Putamen (tissue), 1 donor: Measurements from ENCODE around the gene PLSCR3.
"Not testable (repeated sequence)": the region's sequence is repeated elsewhere in the genome, so short reads cannot be mapped to it uniquely, and the experiment has no call there.

Experiments used
- DNase-seq: peaks from one replicate; pipeline ENCODE4 v3.0.0-alpha.2; 2016; ENCODE audit warnings: low spot score

Gene PLSCR3

GRCh38 chr17:7380321-7380720, 14.0 kb downstream of the PLSCR3 start:
- no peak for DNase-seq

- no peak for DNase-seq
Observed at GRCh38 chr17:7379134-7379533, 15.2 kb downstream of the PLSCR3 start.

DNA sequence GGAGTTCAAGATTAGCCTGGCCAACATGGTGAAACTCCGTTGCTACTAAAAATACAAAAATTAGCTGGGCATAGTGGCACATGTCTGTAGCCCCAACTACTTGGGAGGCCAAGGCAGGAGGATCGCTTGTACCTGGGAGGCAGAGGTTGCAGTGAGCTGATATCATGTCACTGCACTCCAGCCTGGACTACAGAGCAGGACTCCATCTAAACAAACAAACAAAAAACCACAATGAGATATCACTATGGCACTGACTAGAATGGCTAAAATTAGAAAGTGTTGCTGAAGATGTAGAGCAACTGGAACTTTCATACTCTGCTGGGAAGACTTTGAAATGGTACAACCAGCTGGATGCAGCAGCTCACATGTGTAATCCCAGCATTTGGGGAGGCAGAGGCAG, 20.0 kb downstream of the PLSCR3 start:
- no peak for DNase-seq

DNA sequence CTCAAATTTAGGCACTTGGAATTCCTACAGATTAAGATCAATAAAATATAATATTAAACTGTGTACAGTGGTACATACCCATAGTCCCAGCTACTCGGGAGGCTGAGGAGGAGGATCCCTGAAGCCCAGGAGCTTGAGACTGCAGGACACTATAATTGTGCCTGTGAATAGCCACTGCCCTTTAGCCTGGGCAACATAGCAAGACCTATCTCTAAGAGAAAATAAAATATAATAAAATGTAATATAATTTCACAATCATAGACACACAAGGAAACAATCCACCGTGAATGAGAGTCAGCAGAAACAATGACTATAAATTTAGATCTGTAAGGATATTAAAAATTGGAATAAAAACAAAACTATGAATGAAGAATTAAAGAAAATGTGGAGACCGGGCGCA, 23.5 kb downstream of the PLSCR3 start:
- no peak for DNase-seq

DNA sequence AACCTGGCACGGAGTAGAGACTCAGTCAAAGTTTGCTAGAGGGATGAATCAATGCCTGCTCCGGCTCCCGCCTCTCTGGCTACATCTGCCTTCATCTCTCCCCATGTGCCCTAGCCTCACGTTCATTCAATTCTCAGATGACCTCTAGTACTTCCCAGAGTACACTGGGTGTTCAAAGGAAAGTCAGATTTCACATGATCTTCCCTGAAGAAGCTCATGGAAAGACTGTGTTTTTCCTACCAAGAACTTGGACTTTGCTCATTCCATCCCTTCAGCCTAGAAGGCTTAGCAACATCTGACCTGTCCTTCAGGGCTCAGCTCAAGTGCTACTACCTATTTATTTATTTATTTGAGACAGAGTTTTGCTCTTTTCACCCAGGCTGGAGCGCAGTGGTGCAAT, 24.5 kb downstream of the PLSCR3 start:
- no peak for DNase-seq

GRCh38 chr17:7368599-7368994, 25.7 kb downstream of the PLSCR3 start:
- DNase-seq, result not testable (repeated sequence)

GRCh38 chr17:7367918-7368598, 26.3 kb downstream of the PLSCR3 start:
- no peak for DNase-seq

- no peak for DNase-seq
Observed at GRCh38 chr17:7367083-7367482, 27.2 kb downstream of the PLSCR3 start.

GRCh38 chr17:7365963-7366362, 28.4 kb downstream of the PLSCR3 start:
- not testable (repeated sequence) for DNase-seq

DNA sequence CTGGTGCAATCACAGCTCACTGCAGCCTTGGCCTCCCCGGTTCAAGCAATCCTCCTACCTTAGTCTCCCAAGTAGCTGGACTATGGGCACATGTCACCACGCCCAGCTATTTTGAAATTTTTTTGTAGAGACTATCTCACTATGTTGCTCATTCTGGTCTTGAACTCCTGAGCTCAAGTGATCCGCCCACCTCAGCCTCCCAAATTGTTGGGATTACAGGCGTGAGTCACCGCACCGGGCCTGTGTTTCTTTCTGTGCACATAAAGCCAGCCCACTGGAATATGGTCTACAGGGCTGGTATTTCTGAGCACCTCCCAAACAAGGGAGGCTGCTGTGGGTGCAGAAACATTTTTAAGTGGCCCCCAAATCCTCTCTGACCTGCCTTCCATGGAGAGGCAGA, 31.0 kb downstream of the PLSCR3 start:
- no peak for DNase-seq

GRCh38 chr17:7361906-7362305, 32.4 kb downstream of the PLSCR3 start:
- no peak for DNase-seq

DNA sequence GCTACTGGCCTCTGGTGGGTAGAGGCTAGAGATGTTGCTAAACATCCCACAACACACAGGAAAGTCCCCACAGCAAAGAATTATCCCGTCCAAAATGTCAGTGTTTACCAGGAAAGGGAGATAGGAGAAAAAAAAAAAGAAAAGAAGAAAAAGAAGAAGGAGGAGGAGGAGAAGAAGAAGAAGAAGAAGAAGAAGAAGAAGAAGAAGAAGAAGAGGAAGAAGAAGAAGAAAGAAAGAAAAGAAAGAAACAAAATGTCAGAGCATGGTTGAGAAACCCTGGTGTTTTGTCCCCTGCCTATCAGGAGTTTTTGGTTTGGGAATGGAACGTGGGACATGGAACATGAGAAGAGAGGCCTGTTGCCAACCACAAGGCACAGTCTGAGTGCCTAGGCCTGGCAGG, 36.9 kb downstream of the PLSCR3 start:
- DNase-seq, result no peak

DNA sequence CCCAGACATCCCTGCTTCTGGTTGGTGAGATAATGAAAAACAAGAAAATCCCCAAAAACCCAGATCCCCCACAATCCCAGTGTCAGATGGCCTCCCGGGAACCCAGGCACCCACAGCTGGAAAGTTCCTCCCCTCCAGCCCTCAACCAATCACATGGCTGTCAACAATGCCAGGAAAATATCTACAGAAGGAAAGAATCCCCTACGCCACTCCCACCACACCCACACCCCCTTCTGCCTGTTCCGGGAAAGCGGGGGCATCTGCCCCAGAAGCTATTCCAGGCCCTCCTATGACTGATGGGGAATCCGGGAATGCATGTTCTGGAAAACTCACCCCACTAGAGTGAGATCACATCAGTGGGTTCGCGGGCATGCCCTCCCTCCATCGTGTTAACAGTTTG, 37.6 kb downstream of the PLSCR3 start:
- peak; percentile 53 for DNase-seq

DNA sequence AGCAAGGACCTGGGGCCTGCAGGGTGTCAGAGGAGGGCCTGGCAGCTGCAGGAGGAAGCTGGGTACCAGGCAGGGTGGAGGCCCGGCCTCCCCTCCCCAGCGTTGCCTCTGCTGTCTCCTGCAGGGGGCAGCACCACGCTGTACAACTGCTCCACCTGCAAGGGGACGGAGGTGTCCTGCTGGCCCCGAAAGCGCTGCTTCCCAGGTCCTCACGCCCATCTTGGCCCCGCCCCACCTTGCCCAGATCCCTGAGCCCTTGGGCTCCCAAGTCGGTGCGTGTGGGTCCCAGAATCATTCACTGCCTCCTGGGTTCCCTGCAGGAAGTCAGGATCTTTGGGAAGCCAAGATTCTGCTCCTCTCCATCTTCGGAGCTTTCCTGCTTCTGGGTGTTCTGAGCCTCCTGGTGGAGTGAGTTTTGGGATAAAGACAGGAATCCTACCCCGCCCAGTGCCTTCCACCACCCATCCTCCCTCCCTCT, 38.2 kb downstream of the PLSCR3 start:
- peak; percentile 64 for DNase-seq

DNA sequence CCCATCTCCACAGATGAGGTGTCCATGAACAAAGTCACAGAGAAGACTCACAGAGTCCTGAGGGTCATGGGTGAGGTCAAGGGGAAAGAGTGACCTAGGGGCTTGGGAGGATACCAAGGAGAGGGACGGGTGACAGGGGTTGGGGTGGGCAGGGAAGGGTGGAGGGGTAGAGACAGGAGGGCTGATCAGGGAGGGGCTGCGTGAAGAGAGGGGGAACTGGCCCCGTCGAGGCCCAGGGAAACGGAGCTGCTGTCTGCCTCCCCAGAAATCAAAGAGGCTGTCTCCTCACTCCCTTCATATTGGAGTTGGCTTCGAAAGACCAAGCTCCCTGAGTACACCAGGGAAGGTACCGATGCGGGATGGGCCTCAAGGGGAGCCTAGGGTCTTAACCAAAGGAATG, 38.8 kb downstream of the PLSCR3 start:
- DNase-seq, result no peak

- DNase-seq, result peak; percentile 78
Observed at GRCh38 chr17:7355053-7355452, 39.3 kb downstream of the PLSCR3 start, which contains the start of gene TMEM95. Gene TMEM95, plus strand, starts transcription at chr17:7355156. Its CDS starts 49 bp downstream, at chr17:7355205.

DNA sequence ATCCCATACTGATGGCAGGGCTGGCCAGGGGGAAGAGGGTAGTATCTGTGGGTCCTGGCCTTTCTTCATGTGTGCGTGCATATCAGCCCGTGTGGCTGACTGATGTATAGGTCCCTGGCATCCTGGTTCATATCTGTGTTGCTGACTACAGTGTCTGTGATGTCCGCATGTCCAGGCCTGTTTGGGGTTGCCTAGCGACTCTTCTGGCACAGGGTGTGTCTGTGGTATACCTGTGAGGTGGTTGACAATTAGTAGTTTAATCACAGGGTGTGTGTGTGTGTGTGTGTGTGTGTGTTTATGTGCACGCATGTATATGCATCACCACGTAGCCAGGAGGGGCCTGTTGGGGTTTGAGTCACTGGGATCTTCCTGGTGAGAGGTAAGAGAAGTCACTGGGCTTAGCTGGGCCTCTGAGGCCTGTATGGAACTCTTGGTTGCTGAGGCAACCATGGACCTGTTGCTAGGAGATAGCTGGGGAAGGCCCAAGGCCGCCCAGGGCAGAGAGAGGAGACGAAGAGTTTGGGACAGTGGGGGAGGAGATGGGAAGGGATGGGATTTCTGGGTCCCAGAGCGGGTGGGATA, 40.0 kb downstream of the PLSCR3 start:
- DNase-seq, result peak; percentile 16

DNA sequence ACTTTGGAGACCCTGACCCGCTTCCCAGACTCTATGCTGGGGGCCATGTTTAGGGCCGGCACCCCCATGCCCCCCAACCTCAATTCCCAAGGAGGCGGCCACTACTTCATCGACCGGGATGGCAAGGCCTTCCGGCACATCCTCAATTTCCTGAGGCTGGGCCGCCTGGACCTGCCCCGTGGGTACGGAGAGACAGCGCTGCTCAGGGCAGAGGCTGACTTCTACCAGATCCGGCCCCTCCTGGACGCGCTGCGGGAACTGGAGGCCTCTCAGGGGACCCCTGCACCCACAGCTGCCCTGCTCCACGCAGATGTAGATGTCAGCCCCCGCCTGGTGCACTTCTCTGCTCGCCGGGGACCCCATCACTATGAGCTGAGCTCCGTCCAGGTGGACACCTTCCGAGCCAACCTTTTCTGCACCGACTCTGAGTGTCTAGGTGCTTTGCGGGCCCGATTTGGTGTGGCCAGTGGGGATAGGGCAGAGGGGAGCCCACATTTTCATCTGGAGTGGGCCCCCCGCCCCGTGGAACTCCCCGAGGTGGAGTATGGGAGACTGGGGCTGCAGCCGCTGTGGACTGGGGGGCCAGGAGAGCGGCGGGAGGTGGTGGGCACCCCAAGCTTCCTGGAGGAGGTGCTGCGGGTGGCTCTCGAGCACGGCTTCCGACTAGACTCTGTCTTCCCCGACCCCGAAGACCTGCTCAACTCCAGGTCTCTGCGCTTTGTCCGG, 41.3 kb downstream of the PLSCR3 start:
- DNase-seq, result no peak

- no peak for DNase-seq
Observed at GRCh38 chr17:7352503-7352889, 41.8 kb downstream of the PLSCR3 start.

DNA sequence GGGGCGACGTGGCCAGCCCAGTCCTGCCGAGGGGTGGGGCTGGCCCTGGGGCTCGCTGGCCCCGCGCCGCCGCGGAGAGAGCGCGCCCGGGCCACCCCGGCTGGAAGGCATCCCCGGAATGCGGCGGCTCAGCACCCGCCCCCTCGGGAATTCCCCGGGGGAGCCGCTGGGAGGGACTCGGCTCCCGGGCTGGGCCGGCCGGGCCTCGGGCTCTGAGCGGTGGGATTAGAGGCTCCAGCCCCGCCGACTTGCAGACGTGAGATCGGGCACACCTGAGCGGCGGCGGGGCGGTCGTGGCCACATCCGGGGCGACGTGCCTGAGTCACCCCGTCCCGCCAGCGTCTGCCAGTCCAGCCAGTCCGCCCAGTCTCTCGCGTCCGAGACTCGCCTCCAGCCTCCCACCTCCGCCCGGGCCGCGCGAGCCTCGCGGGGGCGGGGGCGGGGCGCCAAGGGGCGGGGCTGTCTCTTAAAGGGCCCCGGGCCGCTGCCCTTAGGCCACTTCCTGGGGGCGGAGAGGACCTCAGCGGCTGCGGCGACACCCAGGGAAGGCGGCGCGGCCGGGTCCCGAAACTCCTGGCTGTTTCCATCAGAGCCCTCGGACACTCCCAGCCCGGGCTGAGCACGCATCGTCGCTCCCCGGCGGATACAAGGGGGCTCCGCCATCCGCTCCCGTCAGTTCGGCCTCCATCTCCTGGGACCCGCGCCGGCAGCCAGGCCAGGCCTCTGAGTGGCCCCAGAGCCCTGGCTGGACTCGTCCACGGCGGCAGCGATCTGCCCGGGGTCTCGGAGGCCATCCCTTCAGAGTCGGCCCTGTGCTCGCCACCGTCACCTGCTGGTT, 42.4 kb downstream of the PLSCR3 start, which contains the start of gene KCTD11:
Gene KCTD11, plus strand, starts transcription at position 498 of the 838 bp plus-strand sequence.
- peak; percentile 86 for DNase-seq

DNA sequence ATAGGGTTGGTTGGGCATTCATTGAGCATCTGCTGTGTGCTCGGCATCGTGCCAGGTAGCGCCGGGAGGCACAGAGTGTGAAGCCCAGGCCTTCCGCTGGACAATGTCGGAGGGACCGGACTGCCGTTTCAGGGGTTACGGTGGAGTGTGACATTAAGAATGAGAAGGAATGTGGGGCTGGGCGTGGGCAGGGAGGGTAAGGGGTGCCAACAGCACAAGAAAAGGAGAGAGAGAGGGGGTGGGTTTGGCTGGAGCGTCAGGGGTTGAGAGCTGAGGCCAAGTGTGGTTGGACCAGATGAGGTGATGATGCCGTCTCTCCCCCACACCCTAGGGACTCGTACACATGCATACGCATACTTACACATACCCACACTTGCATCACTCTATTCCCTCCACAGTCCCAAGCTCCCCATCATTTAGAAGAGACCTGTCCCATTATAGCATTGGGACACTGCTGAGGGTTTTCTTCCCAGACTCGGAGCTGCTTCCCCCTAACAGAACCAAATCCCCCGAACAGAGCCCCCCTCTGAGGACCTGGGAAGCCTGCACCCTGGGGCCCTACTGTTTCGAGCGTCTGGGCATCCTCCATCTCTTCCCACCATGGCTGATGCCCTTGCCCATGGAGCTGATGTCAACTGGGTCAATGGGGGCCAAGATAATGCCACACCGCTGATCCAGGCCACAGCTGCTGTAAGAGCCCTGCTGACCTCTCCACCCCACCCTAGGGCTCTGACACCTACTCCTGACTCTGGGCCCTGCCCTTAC, 45.7 kb downstream of the PLSCR3 start:
- DNase-seq, result no peak
